Adipose tissue (tissue), 3 donors: ENCODE results near the gene ZFHX3. TPM values are rescaled to one million over a fixed set of nuclear protein-coding genes. Genes with fewer than 3 reads are reported as not detected.
"Not testable (repeated sequence)": the region's sequence is repeated elsewhere in the genome, so short reads cannot be mapped to it uniquely, and the experiment has no call there.

ENCODE experiments used
- H3K27ac ChIP-seq: one replicate; pipeline ENCODE4 v1.5.1; 2013; ENCODE audit warnings: low read depth, low read length
- WGBS, 3 donors: extraction: QIAGEN DNeasy Blood & Tissue Kit; methylation state at CpG; one replicate each; pipeline ENCODE4 v1.1.7; 2013; 5-methylcytosine and 5-hydroxymethylcytosine counted together
- polyA plus RNA-seq, 3 donors: library from polyadenylated mRNA; stranded (reverse); fragments of 200-250 nt; gene quantifications; one replicate each; pipeline ENCODE4 v1.2.3, GENCODE V29; 2013
- donor health status: healthy with polysubstance abuse.
- donor health status: Bipolar disorder and iron deficiency.
- donor health status: healthy.

ZFHX3 gene
- polyA plus RNA-seq, 3 donors = 2.0 to 5.4 (median 2.5) TPM

- no peak overlapping the region for H3K27ac ChIP-seq
- 79 to 94% (median 89%) methylated on average over 6 of the region's 6 CpGs for WGBS, 3 donors
These were observed 56.3 kb downstream of the ZFHX3 start for GRCh38 chr16:72991644-72992043.

- 89 to 94% (median 89%) methylated on average over 2 of the region's 2 CpGs for WGBS, 3 donors
These were observed 56.7 kb downstream of the ZFHX3 start for GRCh38 chr16:72991211-72991610.

GRCh38 chr16:72990571-72990970 is 57.4 kb downstream of the ZFHX3 start:
- 84 to 91% (median 89%) methylated on average over 14 of the region's 14 CpGs for WGBS, 3 donors
- H3K27ac ChIP-seq = no peak overlapping the region

More at GRCh38 chr16:72991211-72991610, 56.7 kb downstream of the ZFHX3 start:
- H3K27ac ChIP-seq = no peak overlapping the region

- H3K27ac ChIP-seq = peak overlapping the region; percentile 43
- WGBS, 3 donors = 23 to 56% (median 24%) methylated on average over 19 of the region's 19 CpGs
These were observed 58.1 kb downstream of the ZFHX3 start for GRCh38 chr16:72989579-72990551.

- not testable (repeated sequence) for H3K27ac ChIP-seq
- 82 to 88% (median 84%) methylated on average over 7 of the region's 7 CpGs for WGBS, 3 donors
These were observed 58.7 kb downstream of the ZFHX3 start for GRCh38 chr16:72989203-72989578.

GRCh38 chr16:72988569-72988968 is 59.4 kb downstream of the ZFHX3 start:
- 86 to 97% (median 91%) methylated on average over 1 of the region's 1 CpG for WGBS, 3 donors

GRCh38 chr16:72987480-72987901 is 60.4 kb downstream of the ZFHX3 start:
- 85 to 93% (median 89%) methylated on average over 3 of the region's 3 CpGs for WGBS, 3 donors
- H3K27ac ChIP-seq = no peak overlapping the region

More at GRCh38 chr16:72988569-72988968, 59.4 kb downstream of the ZFHX3 start:
- H3K27ac ChIP-seq = no peak overlapping the region

- 59 to 68% (median 64%) methylated on average over 7 of the region's 7 CpGs for WGBS, 3 donors
- no peak overlapping the region for H3K27ac ChIP-seq
These were observed 61.9 kb downstream of the ZFHX3 start for GRCh38 chr16:72985995-72986394.

- no peak overlapping the region for H3K27ac ChIP-seq
- 56 to 61% (median 59%) methylated on average over 11 of the region's 11 CpGs for WGBS, 3 donors
These were observed 62.6 kb downstream of the ZFHX3 start for GRCh38 chr16:72985148-72985941.

- H3K27ac ChIP-seq = no peak overlapping the region
- 64 to 94% (median 90%) methylated on average over 2 of the region's 2 CpGs for WGBS, 3 donors
These were observed 64.1 kb downstream of the ZFHX3 start for GRCh38 chr16:72983728-72984350.

GRCh38 chr16:72983241-72983640 is 64.7 kb downstream of the ZFHX3 start:
- WGBS, 3 donors = 93 to 94% (median 94%) methylated on average over 9 of the region's 9 CpGs
- no peak overlapping the region for H3K27ac ChIP-seq

GRCh38 chr16:72979974-72980373 is 68.0 kb downstream of the ZFHX3 start:
- WGBS, 3 donors = 92 to 94% (median 93%) methylated on average over 9 of the region's 9 CpGs
- H3K27ac ChIP-seq = no peak overlapping the region

- WGBS, 3 donors = 68 to 76% (median 71%) methylated on average over 7 of the region's 7 CpGs
- no peak overlapping the region for H3K27ac ChIP-seq
These were observed 69.7 kb downstream of the ZFHX3 start for GRCh38 chr16:72978212-72978611.

GRCh38 chr16:72977127-72977526 is 70.8 kb downstream of the ZFHX3 start:
- H3K27ac ChIP-seq = no peak overlapping the region
- WGBS, 3 donors = 80 to 93% (median 86%) methylated on average over 7 of the region's 7 CpGs

GRCh38 chr16:72976438-72977064 is 71.4 kb downstream of the ZFHX3 start:
- H3K27ac ChIP-seq = no peak overlapping the region
- 86 to 96% (median 91%) methylated on average over 17 of the region's 17 CpGs for WGBS, 3 donors

- WGBS, 3 donors = 77 to 82% (median 78%) methylated on average over 5 of the region's 5 CpGs
- no peak overlapping the region for H3K27ac ChIP-seq
These were observed 72.0 kb downstream of the ZFHX3 start for GRCh38 chr16:72975809-72976437.

- 46 to 92% (median 87%) methylated on average over 13 of the region's 13 CpGs for WGBS, 3 donors
- no peak overlapping the region for H3K27ac ChIP-seq
These were observed 73.7 kb downstream of the ZFHX3 start for GRCh38 chr16:72974142-72974769.
